GM20000 (cell line): ENCODE data around the gene LY6G5B.
"Not testable (repeated sequence)": the region's sequence is repeated elsewhere in the genome, so short reads cannot be mapped to it uniquely, and the experiment has no call there.

Experiments used
- DNase-seq: peaks from one replicate; pipeline ENCODE4 v3.0.0; 2012; ENCODE audit warnings: low spot score
- TF ChIP-seq, protein P1 (sequence below): IDR thresholded peaks from 2 replicates; pipeline ENCODE4 v1.5.1; 2012; ENCODE audit warnings: mild to moderate bottlenecking, control low read depth; ENCODE audit errors: extremely low read depth, missing control alignments

The LY6G5B gene

DNA sequence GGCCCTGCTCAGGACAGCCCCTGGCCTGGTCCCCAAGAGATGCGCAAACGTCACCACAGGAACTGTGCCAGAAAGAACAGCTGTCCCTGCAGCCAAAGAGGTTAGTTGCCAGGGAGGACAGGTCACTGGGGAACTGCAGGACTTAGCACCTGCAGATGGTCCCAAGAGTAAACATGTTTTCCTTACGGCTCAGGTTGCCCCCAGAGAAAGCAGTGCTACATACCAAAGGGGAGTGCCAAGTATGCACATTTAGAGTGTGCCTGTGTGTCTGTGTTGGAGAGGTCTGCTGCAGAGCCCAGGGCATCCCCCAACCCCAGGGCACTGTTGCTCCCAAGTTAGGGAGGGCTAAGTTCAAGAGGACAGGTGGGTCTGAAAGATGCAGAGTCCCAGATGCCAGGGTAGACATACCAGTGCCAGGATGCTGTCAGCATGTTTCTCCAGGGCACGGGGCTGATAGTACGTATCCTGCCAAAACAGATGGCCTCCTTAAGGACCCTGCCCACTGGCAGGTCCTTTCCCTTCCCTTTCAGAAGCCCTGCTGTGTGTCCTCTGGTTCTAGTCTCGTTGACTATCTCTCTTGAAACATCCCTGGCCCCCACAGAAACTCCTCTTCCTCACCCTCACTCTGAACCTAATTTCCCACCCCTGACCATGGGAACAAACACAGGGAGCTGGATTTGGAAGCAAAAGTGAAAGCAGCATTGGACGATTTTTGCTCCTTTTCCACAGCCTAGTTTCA, 32.1 kb downstream of the LY6G5B start:
- no peak for DNase-seq
- TF ChIP-seq, protein P1, sequence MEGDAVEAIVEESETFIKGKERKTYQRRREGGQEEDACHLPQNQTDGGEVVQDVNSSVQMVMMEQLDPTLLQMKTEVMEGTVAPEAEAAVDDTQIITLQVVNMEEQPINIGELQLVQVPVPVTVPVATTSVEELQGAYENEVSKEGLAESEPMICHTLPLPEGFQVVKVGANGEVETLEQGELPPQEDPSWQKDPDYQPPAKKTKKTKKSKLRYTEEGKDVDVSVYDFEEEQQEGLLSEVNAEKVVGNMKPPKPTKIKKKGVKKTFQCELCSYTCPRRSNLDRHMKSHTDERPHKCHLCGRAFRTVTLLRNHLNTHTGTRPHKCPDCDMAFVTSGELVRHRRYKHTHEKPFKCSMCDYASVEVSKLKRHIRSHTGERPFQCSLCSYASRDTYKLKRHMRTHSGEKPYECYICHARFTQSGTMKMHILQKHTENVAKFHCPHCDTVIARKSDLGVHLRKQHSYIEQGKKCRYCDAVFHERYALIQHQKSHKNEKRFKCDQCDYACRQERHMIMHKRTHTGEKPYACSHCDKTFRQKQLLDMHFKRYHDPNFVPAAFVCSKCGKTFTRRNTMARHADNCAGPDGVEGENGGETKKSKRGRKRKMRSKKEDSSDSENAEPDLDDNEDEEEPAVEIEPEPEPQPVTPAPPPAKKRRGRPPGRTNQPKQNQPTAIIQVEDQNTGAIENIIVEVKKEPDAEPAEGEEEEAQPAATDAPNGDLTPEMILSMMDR: no peak

DNA sequence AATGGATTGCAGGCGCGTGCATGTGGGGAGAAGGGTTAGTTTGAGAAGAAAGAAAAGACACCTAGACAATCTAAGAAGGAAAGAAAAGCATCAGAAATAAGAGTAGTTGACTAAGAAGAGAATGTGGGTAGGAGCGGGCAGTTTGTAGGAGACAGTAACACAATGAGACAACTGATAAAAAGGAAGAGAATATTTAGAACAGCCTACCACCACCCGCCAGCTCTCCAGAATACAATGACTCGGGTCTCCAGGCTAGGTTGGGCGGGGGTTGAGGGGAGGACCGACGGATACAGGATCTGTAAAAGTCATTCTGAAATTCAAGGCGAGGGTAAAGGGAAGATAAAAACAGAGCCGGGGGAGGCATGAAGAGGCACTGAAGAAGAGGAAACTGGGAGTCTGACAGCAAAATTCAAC, 32.6 kb downstream of the LY6G5B start:
- peak; percentile 42 for DNase-seq
- TF ChIP-seq, protein P1: no peak

DNA sequence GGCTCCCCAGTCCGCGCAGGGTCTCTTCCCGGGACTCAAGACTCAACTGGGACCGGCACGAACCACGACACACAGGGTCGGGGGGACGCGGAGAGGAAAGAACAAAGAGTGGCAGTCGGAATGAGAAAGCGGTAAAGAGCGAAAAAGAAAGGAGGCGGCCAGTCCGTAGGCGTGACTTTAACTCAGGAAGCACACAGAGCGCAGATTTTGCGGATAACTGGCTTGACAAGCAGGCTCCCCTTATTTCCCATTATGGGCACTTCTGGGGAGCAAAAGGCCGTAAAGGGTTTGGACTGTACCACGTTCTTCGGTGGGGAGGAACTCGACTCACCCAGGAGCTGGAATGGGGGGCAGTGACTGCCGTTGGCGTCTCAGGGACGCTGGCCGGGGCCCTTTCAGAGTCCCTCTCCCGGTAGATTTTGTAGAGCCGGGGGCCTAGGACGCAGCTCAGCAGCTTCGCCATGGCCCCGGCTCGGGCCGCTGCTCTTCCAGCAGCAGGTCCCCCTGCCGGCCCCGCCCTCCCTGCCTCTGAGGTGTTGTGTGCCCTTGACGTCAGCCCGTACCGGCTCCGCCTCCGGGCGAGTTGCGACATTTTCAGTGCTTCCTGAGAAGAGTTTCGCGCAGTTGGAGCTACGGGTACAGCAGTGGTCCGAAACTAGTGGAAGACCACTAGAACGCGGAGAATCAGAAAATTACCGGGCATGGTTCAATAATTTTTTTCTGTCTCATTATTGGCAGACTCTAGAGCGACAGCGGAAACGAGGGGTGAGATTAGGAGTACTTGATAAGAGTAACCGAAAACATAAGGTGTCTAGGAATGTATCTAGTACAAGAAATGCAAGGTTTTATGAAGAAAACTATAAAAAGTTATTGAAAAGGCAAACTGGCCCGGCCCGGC, 33.3 kb downstream of the LY6G5B start, which contains the start of gene ABHD16A:
Gene ABHD16A (minus strand): TSS at position 506 of the 898 bp plus-strand sequence. CDS start 43 bp downstream, at position 463.
- TF ChIP-seq, protein P1: no peak

DNA sequence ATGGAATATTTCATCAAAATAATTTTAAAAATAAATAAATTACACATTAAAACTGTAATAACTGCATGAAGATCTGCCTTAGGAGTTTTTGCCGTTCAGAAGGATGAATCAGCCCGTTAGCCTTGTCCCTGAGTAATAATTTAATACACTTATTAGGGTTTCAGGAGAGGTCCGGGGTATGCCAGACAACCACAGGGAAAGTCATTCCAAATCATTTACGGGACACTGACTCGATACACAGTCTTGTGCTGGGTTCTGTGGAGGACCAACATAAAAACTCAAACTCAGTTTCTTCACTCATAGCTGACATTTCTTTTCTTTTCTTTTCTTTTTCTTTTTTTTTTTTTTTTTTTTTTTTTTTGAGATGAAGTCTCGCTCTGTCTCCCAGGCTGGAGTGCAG, 36.2 kb downstream of the LY6G5B start:
- TF ChIP-seq, protein P1: no peak
- DNase-seq: no peak

More for the DNA sequence above, 33.3 kb downstream of the LY6G5B start, which contains the start of gene ABHD16A:
- peak; percentile 97 for DNase-seq

DNA sequence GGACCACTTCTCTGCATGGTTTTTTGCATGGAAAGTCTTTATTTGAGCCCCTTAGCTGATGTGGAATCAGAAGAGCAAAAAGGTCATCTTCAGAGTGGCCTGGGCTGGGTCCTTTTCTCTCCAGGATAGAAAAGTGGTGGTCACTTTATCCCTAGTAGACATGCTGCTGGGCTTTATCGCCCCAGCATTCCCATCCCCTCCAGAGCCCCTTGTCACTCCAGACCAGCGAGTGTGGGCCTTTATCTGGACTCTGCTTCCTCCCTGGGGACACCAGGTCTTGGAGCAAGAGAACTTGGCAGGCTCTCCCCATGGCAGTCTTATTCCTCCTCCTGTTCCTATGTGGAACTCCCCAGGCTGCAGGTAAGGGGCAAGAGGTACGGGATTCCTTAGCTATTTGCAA, 36.8 kb downstream of the LY6G5B start, which contains the start of gene LY6G6F:
Gene LY6G6F (plus strand): TSS at position 268 of the 400 bp plus-strand sequence. CDS start 41 bp downstream, at position 309.
- DNase-seq: no peak
- TF ChIP-seq, protein P1: no peak

DNA sequence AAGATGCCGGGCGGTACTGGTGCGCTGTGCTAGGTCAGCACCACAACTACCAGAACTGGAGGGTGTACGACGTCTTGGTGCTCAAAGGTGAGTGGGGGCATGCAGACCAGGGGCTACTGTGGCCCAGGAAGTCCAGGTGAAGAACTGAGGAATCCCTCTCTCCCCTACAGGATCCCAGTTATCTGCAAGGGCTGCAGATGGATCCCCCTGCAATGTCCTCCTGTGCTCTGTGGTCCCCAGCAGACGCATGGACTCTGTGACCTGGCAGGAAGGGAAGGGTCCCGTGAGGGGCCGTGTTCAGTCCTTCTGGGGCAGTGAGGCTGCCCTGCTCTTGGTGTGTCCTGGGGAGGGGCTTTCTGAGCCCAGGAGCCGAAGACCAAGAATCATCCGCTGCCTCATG, 37.9 kb downstream of the LY6G5B start:
- TF ChIP-seq, protein P1: no peak
- no peak for DNase-seq

DNA sequence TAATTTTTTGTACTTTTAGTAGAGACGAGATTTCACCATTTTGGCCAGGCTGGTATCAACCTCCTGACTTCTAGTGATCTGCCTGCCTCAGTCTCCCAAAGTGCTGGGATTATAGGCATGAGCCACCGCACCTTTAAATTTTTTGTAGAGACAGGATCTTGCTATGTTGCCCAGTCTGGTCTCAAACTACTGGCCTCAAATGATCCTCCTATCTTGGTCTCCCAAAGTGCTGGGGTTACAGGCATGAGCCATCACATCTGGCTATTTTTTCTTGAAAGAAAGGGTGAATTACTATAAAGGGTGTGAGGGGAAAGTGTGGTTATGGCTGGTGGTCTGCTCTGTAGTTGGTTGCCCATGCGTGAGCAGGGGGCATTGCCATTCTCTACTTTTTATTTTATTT, 38.4 kb downstream of the LY6G5B start:
- DNase-seq: no peak
- TF ChIP-seq, protein P1: no peak

DNA sequence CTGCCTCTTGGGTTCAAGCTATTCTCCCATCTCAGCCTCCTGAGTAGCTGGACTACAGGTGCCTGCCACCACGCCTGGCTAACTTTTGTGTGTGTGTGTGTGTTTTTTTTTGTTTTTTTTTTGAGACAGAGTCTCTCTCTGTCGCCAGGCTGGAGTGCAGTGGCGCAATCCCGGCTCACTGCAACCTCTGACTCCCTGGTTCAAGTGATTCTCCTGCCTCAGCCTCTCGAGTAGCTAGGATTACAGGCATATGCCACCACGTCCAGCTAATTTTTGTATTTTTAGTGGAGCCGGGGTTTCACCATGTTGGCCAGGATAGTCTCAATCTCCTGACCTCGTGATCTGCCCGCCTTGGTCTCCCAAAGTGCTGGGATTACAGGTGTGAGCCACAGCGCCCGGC, 39.4 kb downstream of the LY6G5B start:
- not testable (repeated sequence) for DNase-seq
